Measurements from ENCODE around the gene PSMC1. TPM values are rescaled to one million over a fixed set of nuclear protein-coding genes. Genes with fewer than 3 reads are reported as not detected.

Gene PSMC1
- total RNA-seq, 1 experiment from 2014 or later = 161 TPM

GRCh38 chr14:90302529-90303303 is 46.4 kb downstream of the PSMC1 start:
- no peak for DNase-seq (ENCODE audit: low read depth)

- no peak for DNase-seq (ENCODE audit: low read depth)
Measured at GRCh38 chr14:90303473-90303872, 47.1 kb downstream of the PSMC1 start.

- DNase-seq (ENCODE audit: low read depth) = no peak
Measured at GRCh38 chr14:90304502-90304901, 48.1 kb downstream of the PSMC1 start.

GRCh38 chr14:90305176-90305601 is 48.8 kb downstream of the PSMC1 start:
- DNase-seq (ENCODE audit: low read depth) = no peak

GRCh38 chr14:90308561-90308960 is 52.2 kb downstream of the PSMC1 start:
- DNase-seq (ENCODE audit: low read depth) = no peak

- no peak for DNase-seq (ENCODE audit: low read depth)
Measured at GRCh38 chr14:90317286-90317685, 60.9 kb downstream of the PSMC1 start.

- no peak for DNase-seq (ENCODE audit: low read depth)
Measured at GRCh38 chr14:90318016-90318415, 61.7 kb downstream of the PSMC1 start.

- DNase-seq (ENCODE audit: low read depth) = no peak
Measured at GRCh38 chr14:90319173-90319572, 62.8 kb downstream of the PSMC1 start.

- no peak for DNase-seq (ENCODE audit: low read depth)
Measured at GRCh38 chr14:90319634-90320541, 63.5 kb downstream of the PSMC1 start.

GRCh38 chr14:90321891-90322290 is 65.5 kb downstream of the PSMC1 start:
- no peak for DNase-seq (ENCODE audit: low read depth)

Other genes with a start within 250 kb of the PSMC1 start
- not detected in 2 replicates for gene KCNK13, start 194.6 kb upstream of the PSMC1 start, total RNA-seq (2014; rRNA removed; shearing (Covaris generic))
- gene NRDE2, start 75.4 kb downstream of the PSMC1 start, total RNA-seq (2014; rRNA removed; shearing (Covaris generic)) = 5.0 and 5.2 TPM in 2 replicates
- 269 and 327 TPM in 2 replicates for gene CALM1, start 140.5 kb downstream of the PSMC1 start, total RNA-seq (2014; rRNA removed; shearing (Covaris generic))